Central memory CD4-positive, alpha-beta T cell (primary cell): ENCODE results near the gene UBA52.
A peak's percentile ranks its signal among the peaks of the same experiment; 100 is the strongest.
"Not testable (repeated sequence)": the region's sequence is repeated elsewhere in the genome, so short reads cannot be mapped to it uniquely, and the experiment has no call there.

Experiments
- DNase-seq: peaks from one replicate; pipeline ENCODE4 v3.0.0; 2022
- total RNA-seq, 3 experiments: gene quantifications; one replicate each; lab custom pipeline; 2026; lab: John Stamatoyannopoulos, UW

The UBA52 gene
- total RNA-seq = 361 to 647 (median 575) reads per million in 3 experiments

DNA sequence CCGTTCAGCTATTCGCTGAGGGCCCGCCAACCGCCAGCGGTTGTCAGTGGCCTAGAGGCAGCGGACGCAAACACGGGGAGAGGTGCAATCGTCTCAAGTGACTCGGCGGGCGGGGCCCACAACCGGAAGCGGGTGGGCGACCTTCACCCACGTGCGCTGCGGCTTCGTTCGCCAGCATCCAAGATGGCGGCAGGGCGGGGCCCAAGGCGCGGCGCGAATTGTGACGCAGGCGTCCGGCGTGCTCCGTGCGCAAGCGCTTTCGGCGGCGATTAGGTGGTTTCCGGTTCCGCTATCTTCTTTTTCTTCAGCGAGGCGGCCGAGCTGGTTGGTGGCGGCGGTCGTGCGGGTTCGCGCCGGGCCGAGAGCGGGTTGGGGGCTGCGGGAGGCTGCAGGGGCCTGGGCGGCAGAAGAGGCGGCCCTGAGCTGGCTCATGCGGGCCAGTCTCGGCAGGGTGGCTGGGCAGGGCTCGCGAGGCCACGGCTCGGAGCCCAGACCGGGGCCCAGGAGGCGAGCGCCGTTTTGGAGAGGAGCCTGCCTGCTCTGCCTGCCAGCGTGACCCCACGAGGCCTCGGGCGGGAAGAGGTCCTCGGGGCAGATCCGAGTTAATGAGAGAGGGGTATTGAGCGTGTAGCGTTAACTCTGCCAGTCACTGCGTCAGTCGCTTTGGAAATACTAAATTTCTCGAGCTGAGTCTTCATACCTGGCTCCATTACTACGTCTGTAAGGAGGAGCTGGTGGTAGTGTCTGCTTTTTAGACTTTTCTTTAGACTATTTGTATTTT is at the start of gene UBA52:
TSS of gene UBA52 (plus strand) at position 294 of the 781 bp plus-strand sequence. CDS start 1,444 bp downstream, outside the sequence.
- DNase-seq = peak; percentile 99

- peak; percentile 100 for DNase-seq
Measured at GRCh38 chr19:18522124-18522861, 49.4 kb upstream of the UBA52 start.

DNA sequence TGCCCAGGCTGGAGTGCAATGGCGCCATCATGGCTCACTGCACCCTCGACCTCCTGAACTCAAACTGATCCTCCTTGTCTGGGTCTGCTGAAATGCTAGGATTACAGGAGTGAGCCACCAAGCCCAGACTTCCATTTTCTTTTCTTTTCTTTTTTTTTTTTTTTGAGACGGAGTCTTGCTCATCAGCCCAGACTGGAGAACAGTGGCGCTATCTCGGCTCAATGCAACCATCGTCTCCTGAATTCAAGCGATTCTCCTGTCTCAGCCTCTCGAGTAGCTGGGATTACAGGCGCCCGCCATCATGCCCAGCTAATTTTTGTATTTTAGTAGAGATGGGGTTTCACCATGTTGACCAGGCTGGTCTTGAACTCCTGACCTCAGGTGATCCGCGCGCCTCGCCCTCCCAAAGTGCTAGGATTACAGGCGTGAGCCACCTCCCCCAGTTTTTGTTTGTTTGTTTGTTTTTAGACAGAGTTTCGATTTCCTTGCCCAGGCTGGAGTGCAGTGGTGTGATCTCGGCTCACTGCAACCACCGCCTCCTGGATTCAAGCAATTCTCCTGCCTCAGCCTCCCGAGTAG is 48.7 kb upstream of the UBA52 start:
- not testable (repeated sequence) for DNase-seq

GRCh38 chr19:18523841-18524240 is 47.8 kb upstream of the UBA52 start:
- no peak for DNase-seq

- DNase-seq = no peak
Measured at GRCh38 chr19:18526316-18526715, 45.3 kb upstream of the UBA52 start.

GRCh38 chr19:18529782-18530181 is 41.9 kb upstream of the UBA52 start:
- no peak for DNase-seq

GRCh38 chr19:18531485-18531884 is 40.2 kb upstream of the UBA52 start:
- DNase-seq = no peak

- no peak for DNase-seq
Measured at GRCh38 chr19:18532168-18532890, 39.3 kb upstream of the UBA52 start.

DNA sequence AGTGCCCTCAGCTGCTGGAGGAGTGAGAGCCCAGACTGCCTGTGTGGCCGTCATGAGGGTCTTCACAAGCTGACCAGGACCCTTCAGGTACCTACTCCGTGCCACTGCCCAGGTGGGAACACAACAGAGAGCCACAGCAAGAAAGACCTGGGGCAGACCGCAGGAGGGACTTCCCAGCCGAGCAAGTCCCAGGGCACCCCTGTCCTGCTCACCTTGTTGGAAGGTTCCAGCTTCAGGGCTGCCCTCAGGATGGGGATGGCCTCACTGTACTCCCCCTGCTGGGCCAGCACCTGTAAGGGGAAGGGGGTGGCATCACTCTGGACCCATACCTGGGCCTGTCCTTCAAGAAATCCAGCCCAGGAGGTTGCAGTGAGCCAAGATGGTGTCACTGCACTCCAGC is 38.6 kb upstream of the UBA52 start:
- no peak for DNase-seq

DNA sequence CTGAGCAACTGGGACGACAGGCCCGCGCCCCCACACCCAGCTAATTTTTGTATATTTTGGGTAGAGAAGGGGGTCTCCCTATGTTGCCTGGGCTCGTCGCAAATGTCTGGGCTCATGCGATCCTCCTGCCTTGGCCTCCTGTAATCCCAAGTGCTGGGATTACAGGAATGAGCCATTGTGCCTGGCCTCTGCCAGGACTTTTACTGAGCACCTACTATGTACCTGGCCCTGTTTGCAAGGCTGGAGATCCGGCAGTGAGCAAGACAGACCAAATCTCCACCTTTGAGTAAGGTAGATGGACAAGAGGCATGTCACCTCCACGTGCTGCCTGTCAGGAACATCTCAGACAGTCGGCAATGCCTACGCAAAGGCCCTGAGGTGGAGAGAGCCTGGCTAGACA is 35.2 kb upstream of the UBA52 start:
- no peak for DNase-seq

- no peak for DNase-seq
Measured at GRCh38 chr19:18537431-18537830, 34.2 kb upstream of the UBA52 start.

DNA sequence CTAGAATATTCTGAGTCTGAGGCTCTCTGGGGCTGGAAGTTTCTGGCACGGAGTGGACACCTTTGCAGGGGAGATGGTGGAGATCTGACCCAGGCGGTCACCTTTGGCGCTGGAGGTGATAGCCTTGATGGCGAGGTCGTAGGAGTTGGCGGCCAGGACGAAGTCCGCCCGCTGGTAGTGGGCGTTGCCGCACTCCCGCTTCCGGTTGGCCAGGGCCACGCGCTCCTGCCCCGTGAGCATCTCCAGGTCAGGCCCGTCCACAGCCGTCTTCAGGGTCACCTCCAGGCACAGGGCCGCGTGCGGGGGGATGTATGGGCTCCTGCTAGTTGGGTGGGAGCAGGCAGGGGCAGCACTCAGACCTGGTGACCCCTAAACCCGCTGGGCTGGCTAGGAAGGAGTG is 33.5 kb upstream of the UBA52 start:
- DNase-seq = no peak

- no peak for DNase-seq
Measured at GRCh38 chr19:18539372-18539771, 32.3 kb upstream of the UBA52 start.

DNA sequence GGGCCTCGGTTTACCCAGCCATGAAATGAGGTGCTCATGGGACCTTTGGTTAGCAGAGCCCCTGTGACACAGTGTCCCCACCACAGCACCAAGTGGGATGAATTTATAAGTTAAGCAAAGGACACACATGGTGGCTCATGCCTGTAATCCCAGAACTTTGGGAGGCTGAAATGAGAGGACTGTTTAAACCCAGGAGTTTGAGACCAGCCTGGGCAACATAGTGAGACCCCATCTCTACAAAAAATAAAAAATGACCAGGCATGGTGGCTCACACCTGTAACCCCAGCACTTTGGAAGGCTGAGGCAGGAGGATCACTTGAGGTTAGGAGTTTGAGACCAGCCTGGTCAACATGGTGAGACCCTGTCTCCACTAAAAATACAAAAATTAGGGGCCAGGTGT is 31.5 kb upstream of the UBA52 start:
- not testable (repeated sequence) for DNase-seq

GRCh38 chr19:18541258-18541991 is 30.2 kb upstream of the UBA52 start:
- DNase-seq = no peak

GRCh38 chr19:18541992-18542940 is 29.4 kb upstream of the UBA52 start:
- DNase-seq = no peak

- DNase-seq = peak; percentile 89
Measured at GRCh38 chr19:18542941-18543813, 28.5 kb upstream of the UBA52 start, which contains the start of gene FKBP8. Gene FKBP8, minus strand, starts transcription at chr19:18543573. Its CDS starts 1,603 bp downstream, at chr19:18541970.

- peak; percentile 81 for DNase-seq
Measured at GRCh38 chr19:18543814-18544475, 27.7 kb upstream of the UBA52 start.

- no peak for DNase-seq
Measured at GRCh38 chr19:18551631-18552030, 20.0 kb upstream of the UBA52 start.
